Epithelial cell of proximal tubule (primary cell): ENCODE results near the gene SEZ6. TPM values are rescaled to one million over a fixed set of nuclear protein-coding genes. Genes with fewer than 3 reads are reported as not detected.

ENCODE experiments used
- DNase-seq: peaks from one replicate; pipeline ENCODE4 v3.0.0-alpha.2; 2011; ENCODE audit warnings: low read depth
- H3K4me3 ChIP-seq: 2 replicates; pipeline ENCODE4 v1.5.1; 2011; ENCODE audit warnings: low read depth, mild to moderate bottlenecking, low read length
- total RNA-seq: library from RNA; depleted of rRNA; stranded (reverse); fragments of >200 nt; gene quantifications from 2 replicates; pipeline ENCODE4 v1.2.3, GENCODE V29; 2015
- TF ChIP-seq, protein P1 (sequence below): conservative IDR thresholded peaks from 2 replicates; pipeline ENCODE4 v1.5.1; 2012; ENCODE audit warnings: low read depth, mild to moderate bottlenecking, low read length

SEZ6 gene
- total RNA-seq, 1 donor from 2014 or later, result not detected

GRCh38 chr17:28985950-28986713 lies 19.7 kb downstream of the SEZ6 start:
- TF ChIP-seq, protein P1, sequence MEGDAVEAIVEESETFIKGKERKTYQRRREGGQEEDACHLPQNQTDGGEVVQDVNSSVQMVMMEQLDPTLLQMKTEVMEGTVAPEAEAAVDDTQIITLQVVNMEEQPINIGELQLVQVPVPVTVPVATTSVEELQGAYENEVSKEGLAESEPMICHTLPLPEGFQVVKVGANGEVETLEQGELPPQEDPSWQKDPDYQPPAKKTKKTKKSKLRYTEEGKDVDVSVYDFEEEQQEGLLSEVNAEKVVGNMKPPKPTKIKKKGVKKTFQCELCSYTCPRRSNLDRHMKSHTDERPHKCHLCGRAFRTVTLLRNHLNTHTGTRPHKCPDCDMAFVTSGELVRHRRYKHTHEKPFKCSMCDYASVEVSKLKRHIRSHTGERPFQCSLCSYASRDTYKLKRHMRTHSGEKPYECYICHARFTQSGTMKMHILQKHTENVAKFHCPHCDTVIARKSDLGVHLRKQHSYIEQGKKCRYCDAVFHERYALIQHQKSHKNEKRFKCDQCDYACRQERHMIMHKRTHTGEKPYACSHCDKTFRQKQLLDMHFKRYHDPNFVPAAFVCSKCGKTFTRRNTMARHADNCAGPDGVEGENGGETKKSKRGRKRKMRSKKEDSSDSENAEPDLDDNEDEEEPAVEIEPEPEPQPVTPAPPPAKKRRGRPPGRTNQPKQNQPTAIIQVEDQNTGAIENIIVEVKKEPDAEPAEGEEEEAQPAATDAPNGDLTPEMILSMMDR, result no peak
- no peak overlapping the region for H3K4me3 ChIP-seq
- DNase-seq, result no peak

- no peak for DNase-seq
- TF ChIP-seq, protein P1, result no peak
- no peak overlapping the region for H3K4me3 ChIP-seq
Observed at GRCh38 chr17:28983286-28984230, 22.3 kb downstream of the SEZ6 start.

DNA sequence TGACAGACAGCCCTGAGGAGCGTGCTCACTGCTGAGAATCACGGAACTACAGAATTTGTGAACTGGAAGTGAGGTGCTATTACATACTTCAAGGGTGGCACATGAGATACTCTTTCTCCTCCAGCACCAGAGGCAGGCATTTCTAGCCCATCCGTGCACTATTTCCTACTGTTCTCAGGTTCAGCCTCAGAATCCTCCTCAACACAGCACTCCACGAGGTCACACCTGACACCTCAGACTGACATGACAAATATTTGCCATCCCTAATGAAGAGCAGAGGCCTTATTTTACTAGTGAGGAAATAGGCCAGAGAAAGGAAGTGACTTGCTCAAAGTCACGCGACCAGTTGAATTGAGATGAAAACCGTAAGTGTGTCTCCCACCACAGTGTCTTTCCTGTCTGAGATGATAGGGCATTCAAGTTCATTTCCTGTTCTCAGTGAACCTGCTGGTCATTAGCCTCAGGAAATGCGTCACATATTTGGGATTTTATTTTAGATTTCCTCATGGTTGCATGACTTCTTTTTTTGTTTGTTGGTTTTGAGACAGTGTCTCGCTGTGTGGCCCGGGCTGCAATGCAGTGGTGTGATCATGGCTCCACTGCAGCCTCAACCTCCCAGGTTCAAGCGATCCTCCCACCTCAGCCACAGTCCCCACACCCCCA lies 23.6 kb downstream of the SEZ6 start:
- TF ChIP-seq, protein P1, result no peak
- no peak for DNase-seq
- H3K4me3 ChIP-seq, result no peak overlapping the region

- DNase-seq, result no peak
- TF ChIP-seq, protein P1, result no peak
- no peak overlapping the region for H3K4me3 ChIP-seq
Observed at GRCh38 chr17:28978356-28978964, 27.4 kb downstream of the SEZ6 start.

DNA sequence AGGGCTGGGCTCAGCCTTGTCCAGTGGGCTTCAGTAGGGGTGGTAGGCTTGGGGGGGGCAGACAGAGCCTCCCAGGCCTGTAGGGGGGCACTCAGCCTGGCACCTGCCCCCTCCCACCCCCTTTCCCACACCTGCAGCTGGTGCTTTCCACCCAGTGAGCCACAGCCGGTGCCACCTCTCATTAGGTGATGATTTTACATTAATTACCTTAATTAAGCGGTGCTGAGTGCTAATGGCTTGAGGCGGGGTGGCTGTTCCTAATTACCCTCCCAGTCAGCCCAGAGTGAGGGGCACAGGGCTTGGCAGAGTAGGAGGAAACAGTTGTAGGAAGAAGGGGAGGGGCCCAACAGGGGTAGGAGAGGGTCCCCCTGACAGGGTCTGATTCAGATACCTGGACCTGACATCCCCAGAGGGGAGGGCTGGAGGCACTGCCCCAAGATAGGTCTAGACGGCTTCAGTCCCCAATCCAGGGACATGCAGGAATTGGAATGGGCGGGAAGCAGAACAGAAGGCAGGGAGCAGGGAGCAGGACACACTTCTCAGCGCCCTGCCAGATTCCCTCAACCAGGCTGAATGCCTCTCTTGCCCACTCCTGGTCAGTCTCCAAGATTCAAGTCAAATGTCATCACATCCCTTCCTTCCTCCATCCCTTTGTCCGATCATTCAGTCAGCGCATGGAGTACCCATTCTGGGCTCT lies 28.0 kb downstream of the SEZ6 start:
- DNase-seq, result no peak
- TF ChIP-seq, protein P1, result no peak
- no peak overlapping the region for H3K4me3 ChIP-seq

DNA sequence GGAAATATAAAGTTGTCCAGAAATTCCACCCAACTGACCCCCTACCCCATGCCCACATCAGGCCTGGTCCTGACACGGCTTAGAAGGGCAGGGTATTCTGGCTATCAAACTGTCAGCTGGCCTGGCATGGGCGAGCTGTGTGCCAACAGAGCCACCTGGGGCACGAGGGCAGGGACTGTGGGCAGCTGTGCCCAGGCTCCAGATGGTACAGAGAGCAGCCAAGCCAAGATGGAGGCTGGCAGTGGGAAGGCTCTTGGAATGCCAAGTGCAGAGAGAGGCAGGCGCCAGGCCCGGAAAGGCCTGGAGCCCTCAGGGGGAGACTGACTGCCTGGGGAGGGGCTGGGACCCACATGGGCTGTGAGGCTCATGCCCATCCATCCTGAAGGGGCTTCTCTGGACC lies 30.2 kb downstream of the SEZ6 start:
- H3K4me3 ChIP-seq, result no peak overlapping the region

More for the DNA sequence above, 30.2 kb downstream of the SEZ6 start:
- TF ChIP-seq, protein P1, result no peak
- no peak for DNase-seq
